ENCODE results near the gene FERMT3. TPM values are rescaled to one million over a fixed set of nuclear protein-coding genes. Genes with fewer than 3 reads are reported as not detected.

FERMT3 gene
- total RNA-seq, 1 donor from 2014 or later: 200 TPM

- Mint-ChIP-seq H3K36me3 (ENCODE audit: low read depth) (peaks cover 7% of the 10 kb centered on the region), H3K4me1 (peaks cover 22% of the 10 kb centered on the region), H3K4me3 (no peak overlapping the region), H3K27me3 (no peaks in the 10 kb centered on the region), H3K9me3 (no peaks in the 10 kb centered on the region), H3K27ac (no peak overlapping the region)
- no peak for DNase-seq
- intact Hi-C loops (cut with micrococcal nuclease): loop anchor here (10.0 kb wide), 1 partner anchor 1644 kb away; the partner anchor contains the start of gene MTA2
Observed at GRCh38 chr11:64248578-64248977, 42.1 kb downstream of the FERMT3 start.

GRCh38 chr11:64249038-64249437, 42.5 kb downstream of the FERMT3 start:
- no peak for DNase-seq
- Mint-ChIP-seq H3K27me3 (no peaks in the 10 kb centered on the region), H3K4me3 (peak overlapping the region; percentile 34), H3K36me3 (ENCODE audit: low read depth) (peaks cover 5% of the 10 kb centered on the region), H3K27ac (peak overlapping the region; percentile 56), H3K9me3 (no peaks in the 10 kb centered on the region), H3K4me1 (peaks cover 23% of the 10 kb centered on the region)
- intact Hi-C loops (cut with micrococcal nuclease): loop anchor here (10.0 kb wide), 1 partner anchor 1644 kb away; the partner anchor contains the start of gene MTA2

- peak overlapping the region; percentile 34 for H3K27ac Mint-ChIP-seq
- no peaks in the 10 kb centered on the region for H3K9me3 Mint-ChIP-seq
Observed at GRCh38 chr11:64249563-64250414, 43.3 kb downstream of the FERMT3 start.

GRCh38 chr11:64250415-64251015, 44.0 kb downstream of the FERMT3 start:
- Mint-ChIP-seq H3K9me3 (no peaks in the 10 kb centered on the region), H3K4me1 (peaks cover 23% of the 10 kb centered on the region), H3K36me3 (ENCODE audit: low read depth) (peaks cover 6% of the 10 kb centered on the region), H3K4me3 (peak overlapping the region; percentile 86), H3K27me3 (no peaks in the 10 kb centered on the region), H3K27ac (no peak overlapping the region)
- intact Hi-C loops (cut with micrococcal nuclease): loop anchor here (1.0 kb wide), 2 partner anchors 18 to 54 kb away; no protein-coding TSS in a partner anchor
- no peak for DNase-seq

More at GRCh38 chr11:64249563-64250414, 43.3 kb downstream of the FERMT3 start:
- peaks cover 23% of the 10 kb centered on the region for H3K4me1 Mint-ChIP-seq
- H3K27me3 Mint-ChIP-seq: no peaks in the 10 kb centered on the region
- peak overlapping the region; percentile 86 for H3K4me3 Mint-ChIP-seq
- intact Hi-C loops (cut with micrococcal nuclease): loop anchor here (10.0 kb wide), 1 partner anchor 1645 kb away; the partner anchor contains the start of gene MTA2
- peaks cover 3% of the 10 kb centered on the region for H3K36me3 Mint-ChIP-seq (ENCODE audit: low read depth)
- no peak for DNase-seq

- peak; percentile 90 for DNase-seq
- H3K4me3 Mint-ChIP-seq: peak within 1 kb of the TSS; percentile 95
- no peaks in the 10 kb centered on the region for H3K27me3 Mint-ChIP-seq
- intact Hi-C loops (cut with micrococcal nuclease): loop anchor here (1.0 kb wide), 2 partner anchors 17 to 53 kb away; no protein-coding TSS in a partner anchor
- H3K36me3 Mint-ChIP-seq (ENCODE audit: low read depth): peaks cover 6% of the 10 kb centered on the region
- peaks cover 23% of the 10 kb centered on the region for H3K4me1 Mint-ChIP-seq
- peak within 1 kb of the TSS; percentile 82 for H3K27ac Mint-ChIP-seq
- no peaks in the 10 kb centered on the region for H3K9me3 Mint-ChIP-seq
Observed at GRCh38 chr11:64251016-64251752, 44.7 kb downstream of the FERMT3 start, which contains the start of gene PLCB3. PLCB3 (plus strand) TSS chr11:64251530; CDS start chr11:64251650, 120 bp downstream.

GRCh38 chr11:64251753-64252002, 45.2 kb downstream of the FERMT3 start:
- Mint-ChIP-seq H3K36me3 (ENCODE audit: low read depth) (peaks cover 8% of the 10 kb centered on the region), H3K9me3 (no peaks in the 10 kb centered on the region), H3K27me3 (no peaks in the 10 kb centered on the region), H3K4me1 (peaks cover 23% of the 10 kb centered on the region), H3K4me3 (peak overlapping the region; percentile 95), H3K27ac (peak overlapping the region; percentile 82)
- intact Hi-C loops (cut with micrococcal nuclease): loop anchor here (1.0 kb wide), 2 partner anchors 17 to 53 kb away; no protein-coding TSS in a partner anchor
- DNase-seq: no peak

GRCh38 chr11:64252003-64252872, 45.7 kb downstream of the FERMT3 start:
- Mint-ChIP-seq H3K4me3 (peak overlapping the region; percentile 95), H3K27ac (peak overlapping the region; percentile 82), H3K36me3 (ENCODE audit: low read depth) (peaks cover 9% of the 10 kb centered on the region), H3K27me3 (no peaks in the 10 kb centered on the region), H3K4me1 (peaks cover 23% of the 10 kb centered on the region), H3K9me3 (no peaks in the 10 kb centered on the region)
- intact Hi-C loops (cut with micrococcal nuclease): no loop called here
- DNase-seq: peak; percentile 79

- Mint-ChIP-seq H3K27ac (no peak overlapping the region), H3K27me3 (no peaks in the 10 kb centered on the region), H3K9me3 (no peaks in the 10 kb centered on the region), H3K4me1 (peaks cover 19% of the 10 kb centered on the region), H3K36me3 (ENCODE audit: low read depth) (peaks cover 15% of the 10 kb centered on the region), H3K4me3 (no peak overlapping the region)
- intact Hi-C loops (cut with micrococcal nuclease): no loop called here
- no peak for DNase-seq
Observed at GRCh38 chr11:64253043-64253442, 46.5 kb downstream of the FERMT3 start.

- no peak overlapping the region for H3K4me3 Mint-ChIP-seq
- no peaks in the 10 kb centered on the region for H3K9me3 Mint-ChIP-seq
- DNase-seq: no peak
- no peaks in the 10 kb centered on the region for H3K27me3 Mint-ChIP-seq
- H3K27ac Mint-ChIP-seq: no peak overlapping the region
- H3K4me1 Mint-ChIP-seq: peaks cover 19% of the 10 kb centered on the region
- H3K36me3 Mint-ChIP-seq (ENCODE audit: low read depth): peaks cover 17% of the 10 kb centered on the region
- intact Hi-C loops (cut with micrococcal nuclease): no loop called here
Observed at GRCh38 chr11:64253481-64253880, 47.0 kb downstream of the FERMT3 start.

- H3K4me1 Mint-ChIP-seq: peaks cover 19% of the 10 kb centered on the region
- DNase-seq: no peak
- no peaks in the 10 kb centered on the region for H3K9me3 Mint-ChIP-seq
- intact Hi-C loops (cut with micrococcal nuclease): no loop called here
- H3K27me3 Mint-ChIP-seq: no peaks in the 10 kb centered on the region
- H3K36me3 Mint-ChIP-seq (ENCODE audit: low read depth): peaks cover 22% of the 10 kb centered on the region
- no peak overlapping the region for H3K4me3 Mint-ChIP-seq
- H3K27ac Mint-ChIP-seq: no peak overlapping the region
Observed at GRCh38 chr11:64254326-64254725, 47.8 kb downstream of the FERMT3 start.

- Mint-ChIP-seq H3K4me1 (peaks cover 25% of the 10 kb centered on the region), H3K9me3 (no peaks in the 10 kb centered on the region), H3K36me3 (ENCODE audit: low read depth) (peaks cover 32% of the 10 kb centered on the region), H3K4me3 (no peak overlapping the region), H3K27ac (no peak overlapping the region), H3K27me3 (no peaks in the 10 kb centered on the region)
- intact Hi-C loops (cut with micrococcal nuclease): no loop called here
- DNase-seq: no peak
Observed at GRCh38 chr11:64255135-64256128, 48.9 kb downstream of the FERMT3 start.

- Mint-ChIP-seq H3K9me3 (no peaks in the 10 kb centered on the region), H3K27me3 (no peaks in the 10 kb centered on the region), H3K36me3 (ENCODE audit: low read depth) (peaks cover 32% of the 10 kb centered on the region), H3K4me3 (no peak overlapping the region), H3K27ac (no peak overlapping the region), H3K4me1 (peaks cover 20% of the 10 kb centered on the region)
- DNase-seq: no peak
- intact Hi-C loops (cut with micrococcal nuclease): no loop called here
Observed at GRCh38 chr11:64256300-64256699, 49.8 kb downstream of the FERMT3 start.

Data from activated CD4-positive, alpha-beta T cell treated with anti-CD3 and anti-CD28 coated beads, Interleukin-2, amount 10 ng/mL, durations not matched to agents 24 days and 14 days (primary cell).